CD4-positive, CD25-positive, alpha-beta regulatory T cell (primary cell): ENCODE results near the gene SMO. TPM values are rescaled to one million over a fixed set of nuclear protein-coding genes. Genes with fewer than 3 reads are reported as not detected.
"Not testable (repeated sequence)": the region's sequence is repeated elsewhere in the genome, so short reads cannot be mapped to it uniquely, and the experiment has no call there.

Experiments used
- ATAC-seq, 2 donors: fragments of 150-1000 bp; cut with Tn5 transposase; one replicate each; pipeline ENCODE4 v1.10.0; 2021; ENCODE audit warnings: low read depth in 2 of 2, moderate number of reproducible peaks in 2 of 2, moderate library complexity in 1 of 2
- DNase-seq, 3 donors: peaks; one replicate each; pipeline versions ENCODE4 v3.0.0 to v3.0.0-alpha.2; 2012 to 2022; ENCODE audit warnings: mixed read lengths in 1 of 3
- H3K27ac ChIP-seq: one replicate; pipeline ENCODE4 v1.7.0; 2013; ENCODE audit warnings: mild to moderate bottlenecking, low read length; ENCODE audit not compliant: insufficient read depth, poor library complexity, severe bottlenecking
- H3K27me3 ChIP-seq: one replicate; pipeline ENCODE4 v1.7.0; 2013; ENCODE audit warnings: low read length; ENCODE audit not compliant: control insufficient read depth, insufficient read depth
- H3K36me3 ChIP-seq: one replicate; pipeline ENCODE4 v1.7.0; 2013; ENCODE audit warnings: mild to moderate bottlenecking, low read length, moderate library complexity; ENCODE audit not compliant: control insufficient read depth, insufficient read depth
- H3K4me1 ChIP-seq: 2 replicates; pipeline ENCODE4 v1.7.0; 2013; ENCODE audit warnings: mild to moderate bottlenecking, low read length; ENCODE audit not compliant: insufficient read depth, control insufficient read depth, poor library complexity, severe bottlenecking
- H3K4me3 ChIP-seq: one replicate; pipeline ENCODE4 v1.7.0; 2013; ENCODE audit warnings: low read depth, mild to moderate bottlenecking, low read length, moderate library complexity
- H3K9me3 ChIP-seq, 2 experiments: 1 replicate in 1 of 2; 2 replicates in 1 of 2; pipeline ENCODE4 v1.7.0; 2013; ENCODE audit warnings: low read length in 2 of 2, mild to moderate bottlenecking in 1 of 2, moderate library complexity in 1 of 2; ENCODE audit not compliant: control insufficient read depth in 2 of 2
- H3K27ac Mint-ChIP-seq, 3 donors: one replicate each; pipeline ENCODE4 v1.8.0; 2020 to 2022; ENCODE audit warnings: mild to moderate bottlenecking in 3 of 3, mixed read lengths in 3 of 3, moderate library complexity in 2 of 3
- H3K27me3 Mint-ChIP-seq: one replicate; pipeline ENCODE4 v1.8.0; 2022; ENCODE audit warnings: mild to moderate bottlenecking, mixed read lengths
- H3K36me3 Mint-ChIP-seq: one replicate; pipeline ENCODE4 v1.8.0; 2020; ENCODE audit warnings: mixed read lengths
- H3K4me1 Mint-ChIP-seq, 4 donors: one replicate each; pipeline ENCODE4 v1.8.0; 2020 to 2022; ENCODE audit warnings: mixed read lengths in 4 of 4, mild to moderate bottlenecking in 1 of 4
- H3K4me3 Mint-ChIP-seq, 4 donors: one replicate each; pipeline ENCODE4 v1.8.0; 2020 to 2022; ENCODE audit warnings: mild to moderate bottlenecking in 4 of 4, mixed read lengths in 4 of 4, moderate library complexity in 3 of 4
- H3K9me3 Mint-ChIP-seq, 7 donors: one replicate each; pipeline ENCODE4 v1.8.0; 2020 to 2022; ENCODE audit warnings: mixed read lengths in 7 of 7, mild to moderate bottlenecking in 3 of 7, moderate library complexity in 2 of 7
- polyA plus RNA-seq, 4 donors: library from polyadenylated mRNA; unstranded; fragments of 300-500 nt; fragmentation: Illumina TruSeq; gene quantifications; one replicate each; pipeline ENCODE4 v1.2.3, GENCODE V29; 2021
- total RNA-seq: library from RNA; stranded (reverse); gene quantifications from one replicate; pipeline ENCODE4 v1.2.3, GENCODE V29; 2022

The SMO gene
- total and polyA plus RNA-seq, 5 donors from 2014 or later = 0.12 TPM; not detected in 4

DNA sequence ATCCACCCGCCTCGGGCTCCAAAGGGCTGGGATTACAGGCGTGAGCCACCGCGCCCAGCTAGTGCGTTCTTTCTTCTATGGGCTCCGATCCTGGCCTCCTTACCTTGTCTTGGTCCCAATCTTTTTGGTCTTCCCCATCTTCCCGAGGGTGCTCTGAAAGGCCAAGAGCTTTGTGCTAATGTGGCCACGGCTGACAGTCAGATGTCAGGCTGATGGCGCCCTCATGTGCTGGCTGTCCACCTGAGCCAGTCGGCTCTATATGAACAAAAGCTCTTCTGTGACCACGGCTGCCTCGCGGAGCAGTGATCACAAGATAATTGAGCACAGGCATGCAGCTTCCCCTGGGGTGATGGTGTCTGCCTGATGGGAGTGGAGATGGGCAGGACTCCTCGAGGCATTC lies 25.4 kb downstream of the SMO start:
- no peak overlapping the region for H3K27ac Mint-ChIP-seq
- Histone ChIP-seq H3K4me1 (no peaks in the 10 kb centered on the region), H3K4me3 (no peak overlapping the region), H3K27ac (no peak overlapping the region), H3K27me3 (no peaks in the 10 kb centered on the region), H3K9me3 (no peaks in the 10 kb centered on the region), H3K36me3 (no peaks in the 10 kb centered on the region)
- no peaks in the 10 kb centered on the region for H3K9me3 Mint-ChIP-seq
- no peaks in the 10 kb centered on the region for H3K36me3 Mint-ChIP-seq
- no peak overlapping the region for H3K4me3 Mint-ChIP-seq
- DNase-seq (no peak), ATAC-seq (no peak)
- peaks cover 0 to 5% (median under 1%) of the 10 kb centered on the region in 4 donors for H3K4me1 Mint-ChIP-seq
- peaks cover 11% of the 10 kb centered on the region for H3K27me3 Mint-ChIP-seq

GRCh38 chr7:129215691-129216090 lies 27.3 kb downstream of the SMO start:
- H3K27me3 Mint-ChIP-seq = not testable (repeated sequence)

DNA sequence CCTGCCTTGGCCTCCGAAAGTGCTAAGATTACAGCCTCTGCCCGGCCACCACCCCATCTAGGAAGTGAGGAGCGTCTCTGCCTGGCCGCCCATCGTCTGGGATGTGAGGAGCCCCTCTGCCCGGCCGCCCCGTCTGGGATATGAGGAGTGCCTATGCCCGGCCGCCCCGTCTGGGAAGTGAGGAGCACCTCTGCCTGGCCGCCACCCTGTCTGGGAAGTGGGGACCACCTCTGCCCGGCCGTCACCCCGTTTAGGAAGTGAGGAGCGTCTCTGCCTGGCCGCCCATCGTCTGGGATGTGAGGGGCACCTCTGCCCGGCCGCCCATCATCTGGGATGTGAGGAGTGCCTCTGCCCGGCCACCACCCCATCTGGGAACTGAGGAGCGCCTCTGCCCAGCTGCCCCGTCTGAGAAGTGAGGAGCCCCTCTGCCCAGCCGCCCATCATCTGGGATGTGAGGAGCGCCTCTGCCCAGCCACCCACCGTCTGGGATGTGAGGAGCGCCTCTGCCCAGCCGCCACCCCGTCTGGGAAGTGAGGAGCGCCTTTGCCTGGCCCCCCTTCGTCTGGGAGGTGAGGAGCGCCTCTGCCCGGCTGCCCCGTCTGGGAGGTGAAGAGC lies 27.8 kb downstream of the SMO start:
- not testable (repeated sequence) for H3K9me3 ChIP-seq, H3K9me3 Mint-ChIP-seq, ATAC-seq, H3K4me3 Mint-ChIP-seq, H3K27me3 Mint-ChIP-seq, H3K4me1 ChIP-seq, H3K36me3 Mint-ChIP-seq, H3K36me3 ChIP-seq, H3K27me3 ChIP-seq, H3K4me1 Mint-ChIP-seq, DNase-seq, H3K4me3 ChIP-seq, H3K27ac Mint-ChIP-seq, H3K27ac ChIP-seq

More at GRCh38 chr7:129215691-129216090, 27.3 kb downstream of the SMO start:
- H3K4me1 ChIP-seq, ATAC-seq, H3K9me3 Mint-ChIP-seq, H3K4me3 Mint-ChIP-seq, H3K36me3 Mint-ChIP-seq, DNase-seq, H3K27ac ChIP-seq, H3K4me3 ChIP-seq, H3K27ac Mint-ChIP-seq, H3K27me3 ChIP-seq, H3K9me3 ChIP-seq, H3K4me1 Mint-ChIP-seq, H3K36me3 ChIP-seq: not testable (repeated sequence)

- H3K27ac Mint-ChIP-seq, H3K4me1 ChIP-seq, ATAC-seq, H3K36me3 Mint-ChIP-seq, H3K4me3 Mint-ChIP-seq, H3K4me3 ChIP-seq, H3K27me3 ChIP-seq, H3K36me3 ChIP-seq, DNase-seq, H3K27me3 Mint-ChIP-seq, H3K9me3 Mint-ChIP-seq, H3K4me1 Mint-ChIP-seq, H3K9me3 ChIP-seq, H3K27ac ChIP-seq: not testable (repeated sequence)
Observed at GRCh38 chr7:129216821-129217416, 28.5 kb downstream of the SMO start.

GRCh38 chr7:129218514-129219062 lies 30.2 kb downstream of the SMO start:
- Mint-ChIP-seq H3K4me1 (peaks cover 0 to 18% (median 8%) of the 10 kb centered on the region in 4 donors), H3K4me3 (peak overlapping the region in 2 of 4 donors; percentile 36 to 66), H3K27ac (no peak overlapping the region), H3K9me3 (no peaks in the 10 kb centered on the region), H3K27me3 (peaks cover 5% of the 10 kb centered on the region), H3K36me3 (no peaks in the 10 kb centered on the region)
- H3K27me3 ChIP-seq = no peaks in the 10 kb centered on the region
- no peaks in the 10 kb centered on the region for H3K4me1 ChIP-seq
- no peaks in the 10 kb centered on the region for H3K9me3 ChIP-seq
- no peaks in the 10 kb centered on the region for H3K36me3 ChIP-seq
- DNase-seq (peak; percentile 70 to 79 (median 79)), ATAC-seq (peak; percentile 80 to 81)
- no peak overlapping the region for H3K27ac ChIP-seq
- no peak overlapping the region for H3K4me3 ChIP-seq

GRCh38 chr7:129219166-129219565 lies 30.7 kb downstream of the SMO start:
- H3K27ac Mint-ChIP-seq, H3K9me3 Mint-ChIP-seq, ATAC-seq, H3K9me3 ChIP-seq, H3K36me3 Mint-ChIP-seq, H3K27ac ChIP-seq, H3K4me1 ChIP-seq, DNase-seq, H3K4me3 Mint-ChIP-seq, H3K27me3 ChIP-seq, H3K4me3 ChIP-seq, H3K36me3 ChIP-seq, H3K27me3 Mint-ChIP-seq: not testable (repeated sequence)
- H3K4me1 Mint-ChIP-seq = peaks cover 0 to 19% (median 11%) of the 10 kb centered on the region in 4 donors

- Histone ChIP-seq H3K9me3 (no peaks in the 10 kb centered on the region), H3K27me3 (no peaks in the 10 kb centered on the region), H3K4me1 (peaks cover 17% of the 10 kb centered on the region), H3K36me3 (no peaks in the 10 kb centered on the region), H3K4me3 (peak overlapping the region; percentile 49), H3K27ac (no peak overlapping the region)
- ATAC-seq (no peak), DNase-seq (peak in 1 of 3 donors; percentile 35)
- no peaks in the 10 kb centered on the region for H3K36me3 Mint-ChIP-seq
- peaks cover 8 to 37% (median 26%) of the 10 kb centered on the region in 4 donors for H3K4me1 Mint-ChIP-seq
- H3K27me3 Mint-ChIP-seq = peaks cover 11% of the 10 kb centered on the region
- H3K9me3 Mint-ChIP-seq = no peaks in the 10 kb centered on the region
- H3K27ac Mint-ChIP-seq = peak overlapping the region in 2 of 3 donors; percentile 52 to 89
- H3K4me3 Mint-ChIP-seq = peak overlapping the region; percentile 59 to 69 (median 64)
Observed at GRCh38 chr7:129222064-129222463, 33.6 kb downstream of the SMO start.
